OCI-LY1 (cell line): Measurements from ENCODE around the gene FOXF1.

ENCODE experiments used
- H2AFZ ChIP-seq: fragments of 200-600 bp; sonication (generic), shearing (Covaris generic); 2 replicates; pipeline ENCODE4 v1.6.0; 2014; ENCODE audit warnings: antibody characterized with exemption, mild to moderate bottlenecking, low read length
- H3F3A ChIP-seq: fragments of 200-600 bp; sonication (generic), shearing (Covaris generic); 2 replicates; pipeline ENCODE4 v1.6.0; 2014; ENCODE audit warnings: mild to moderate bottlenecking, antibody characterized with exemption, low read length, moderate library complexity; ENCODE audit not compliant: insufficient read depth
- H3K27ac ChIP-seq: fragments of 200-600 bp; sonication (generic); 2 replicates; pipeline ENCODE4 v1.5.1; 2014; ENCODE audit warnings: low read length, mixed run types, mild to moderate bottlenecking, low read depth; ENCODE audit not compliant: poor library complexity, severe bottlenecking
- H3K27me3 ChIP-seq: fragments of 200-600 bp; sonication (generic); 2 replicates; pipeline ENCODE4 v1.6.0; 2014; ENCODE audit warnings: antibody characterized with exemption, mild to moderate bottlenecking, low read length, moderate library complexity; ENCODE audit not compliant: insufficient read depth
- H3K36me3 ChIP-seq: fragments of 200-600 bp; sonication (generic); 2 replicates; pipeline ENCODE4 v1.6.1; 2014; ENCODE audit warnings: mild to moderate bottlenecking, antibody characterized with exemption, low read length, moderate library complexity, mixed read lengths; ENCODE audit not compliant: insufficient read depth
- H3K4me1 ChIP-seq: fragments of 200-600 bp; sonication (generic); 2 replicates; pipeline ENCODE4 v1.5.1; 2014; ENCODE audit warnings: mild to moderate bottlenecking, low read length, moderate library complexity; ENCODE audit not compliant: insufficient read depth, severe bottlenecking
- H3K4me2 ChIP-seq: fragments of 200-600 bp; sonication (generic), shearing (Covaris generic); 2 replicates; pipeline ENCODE4 v1.6.1; 2014; ENCODE audit warnings: low read length
- H3K4me3 ChIP-seq: fragments of 200-600 bp; sonication (generic); 2 replicates; pipeline ENCODE4 v1.5.1; 2014; ENCODE audit warnings: low read length, low read depth, mild to moderate bottlenecking, mixed read lengths; ENCODE audit not compliant: poor library complexity, severe bottlenecking
- H3K79me2 ChIP-seq: fragments of 200-600 bp; shearing (Covaris generic); 2 replicates; pipeline ENCODE4 v1.6.1; 2016; ENCODE audit warnings: mixed run types, low read length, mixed read lengths; ENCODE audit not compliant: insufficient read depth
- H3K9ac ChIP-seq: fragments of 200-600 bp; sonication (generic), shearing (Covaris generic); 2 replicates; pipeline ENCODE4 v1.6.1; 2014; ENCODE audit warnings: mild to moderate bottlenecking, low read length, mixed read lengths
- H3K9me2 ChIP-seq: fragments of 200-600 bp; sonication (generic), shearing (Covaris generic); 2 replicates; pipeline ENCODE4 v1.6.1; 2014; ENCODE audit warnings: low read depth, mild to moderate bottlenecking, low read length, mixed read lengths
- H3K9me3 ChIP-seq: fragments of 200-600 bp; shearing (Covaris generic); 2 replicates; pipeline ENCODE4 v1.6.1; 2014; ENCODE audit warnings: low read length, mixed read lengths
- H4K20me1 ChIP-seq: fragments of 200-600 bp; sonication (generic), shearing (Covaris generic); 2 replicates; pipeline ENCODE4 v1.6.0; 2016; ENCODE audit warnings: mild to moderate bottlenecking, low read length; ENCODE audit not compliant: insufficient read depth
- CTCF ChIP-seq: fragments of 200-600 bp; sonication (generic), shearing (Covaris generic); IDR thresholded peaks from 2 replicates; pipeline ENCODE4 v1.5.1; 2017; ENCODE audit warnings: mild to moderate bottlenecking, antibody characterized with exemption, low read length, moderate library complexity, mixed read lengths
- EZH2 ChIP-seq: fragments of 200-600 bp; sonication (generic), shearing (Covaris generic); IDR thresholded peaks from 2 replicates; pipeline ENCODE4 v1.8.0; 2017; ENCODE audit warnings: borderline replicate concordance, mixed run types, mild to moderate bottlenecking, antibody characterized with exemption, low read length, moderate library complexity, mixed read lengths

Gene FOXF1

GRCh38 chr16:86490859-86491639, 19.3 kb upstream of the FOXF1 start:
- Histone ChIP-seq H3K9me3 (no peaks in the 10 kb centered on the region), H3K9me2 (no peaks in the 10 kb centered on the region), H3K4me1 (no peaks in the 10 kb centered on the region), H3K27ac (no peak overlapping the region), H3F3A (no peaks in the 10 kb centered on the region), H3K27me3 (no peaks in the 10 kb centered on the region), H4K20me1 (no peaks in the 10 kb centered on the region), H3K9ac (no peak overlapping the region), H2AFZ (no peak overlapping the region), H3K79me2 (no peaks in the 10 kb centered on the region), H3K4me2 (no peak overlapping the region), H3K4me3 (no peak overlapping the region), H3K36me3 (no peaks in the 10 kb centered on the region)
- TF ChIP-seq CTCF (no peak), EZH2 (no peak)

- no peaks in the 10 kb centered on the region for H3K36me3 ChIP-seq
- TF ChIP-seq EZH2 (no peak), CTCF (no peak)
- no peak overlapping the region for H3K4me3 ChIP-seq
Measured at GRCh38 chr16:86491640-86492023, 18.7 kb upstream of the FOXF1 start.

GRCh38 chr16:86492267-86492960, 17.9 kb upstream of the FOXF1 start:
- no peak overlapping the region for H2AFZ ChIP-seq
- no peaks in the 10 kb centered on the region for H4K20me1 ChIP-seq
- no peak for TF ChIP-seq EZH2
- TF ChIP-seq CTCF, result no peak
- no peak overlapping the region for H3K9ac ChIP-seq
- H3K79me2 ChIP-seq, result no peaks in the 10 kb centered on the region
- no peaks in the 10 kb centered on the region for H3K4me1 ChIP-seq
- H3K9me3 ChIP-seq, result no peaks in the 10 kb centered on the region
- no peak overlapping the region for H3K27ac ChIP-seq
- H3K36me3 ChIP-seq, result no peaks in the 10 kb centered on the region
- no peak overlapping the region for H3K4me2 ChIP-seq
- no peaks in the 10 kb centered on the region for H3K9me2 ChIP-seq
- H3F3A ChIP-seq, result no peaks in the 10 kb centered on the region
- no peaks in the 10 kb centered on the region for H3K27me3 ChIP-seq
- no peak overlapping the region for H3K4me3 ChIP-seq

More at GRCh38 chr16:86491640-86492023, 18.7 kb upstream of the FOXF1 start:
- Histone ChIP-seq H3K9me3 (no peaks in the 10 kb centered on the region), H3K79me2 (no peaks in the 10 kb centered on the region), H3K9me2 (no peaks in the 10 kb centered on the region), H3K27ac (no peak overlapping the region), H3K4me1 (no peaks in the 10 kb centered on the region), H2AFZ (no peak overlapping the region), H4K20me1 (no peaks in the 10 kb centered on the region), H3F3A (no peaks in the 10 kb centered on the region), H3K4me2 (no peak overlapping the region), H3K27me3 (no peaks in the 10 kb centered on the region), H3K9ac (no peak overlapping the region)
